COLO829 (cell line): ENCODE results near the gene PPP6R1.

Source experiments
- DNase-seq: peaks from one replicate; pipeline ENCODE4 v3.0.0; 2012; ENCODE audit warnings: low spot score

PPP6R1 gene

GRCh38 chr19:55181740-55182139, 77.1 kb downstream of the PPP6R1 start:
- DNase-seq = no peak
